Kidney (tissue), 14 donors: ENCODE data around the gene ZNF580. TPM values are rescaled to one million over a fixed set of nuclear protein-coding genes. Genes with fewer than 3 reads are reported as not detected.

Experiments
- DNase-seq, 5 donors: peaks; one replicate each; pipeline ENCODE4 v3.0.0-alpha.2; 2013 to 2020
- FAIRE-seq: peaks from 2 replicates; lab custom pipeline; 2012; peaks lifted over from hg19 to GRCh38; lab: Jason Lieb, UNC
- H3K27ac ChIP-seq, 2 donors: one replicate each; pipeline ENCODE4 v1.7.0; 2013; ENCODE audit warnings: low read depth in 2 of 2, low read length in 2 of 2, inconsistent platforms in 1 of 2
- H3K27me3 ChIP-seq: one replicate; pipeline ENCODE4 v1.7.1; 2013; ENCODE audit warnings: low read length, inconsistent platforms; ENCODE audit not compliant: control insufficient read depth, insufficient read depth
- H3K36me3 ChIP-seq, 3 donors: one replicate each; pipeline versions ENCODE4 v1.7.0 to v1.7.1; 2013; ENCODE audit warnings: low read length in 3 of 3, control low read depth in 1 of 3, inconsistent platforms in 1 of 3; ENCODE audit not compliant: insufficient read depth in 3 of 3, control insufficient read depth in 2 of 3
- H3K4me1 ChIP-seq, 3 donors: one replicate each; pipeline versions ENCODE4 v1.7.0 to v1.7.1; 2013; ENCODE audit warnings: low read length in 3 of 3, inconsistent platforms in 1 of 3, low read depth in 1 of 3; ENCODE audit not compliant: control insufficient read depth in 2 of 3, insufficient read depth in 2 of 3
- H3K4me3 ChIP-seq, 3 donors: one replicate each; pipeline versions ENCODE4 v1.7.0 to v1.8.1; 2013; ENCODE audit warnings: low read length in 3 of 3, control low read depth in 1 of 3, inconsistent platforms in 1 of 3
- H3K9ac ChIP-seq, 3 donors: one replicate each; pipeline versions ENCODE4 v1.7.0 to v1.7.1; 2013; ENCODE audit warnings: low read length in 3 of 3, control low read depth in 1 of 3, inconsistent platforms in 1 of 3
- H3K9me3 ChIP-seq, 3 donors: one replicate each; pipeline versions ENCODE4 v1.7.0 to v1.7.1; 2013; ENCODE audit warnings: low read length in 3 of 3, control low read depth in 1 of 3, inconsistent platforms in 1 of 3; ENCODE audit not compliant: control insufficient read depth in 2 of 3, insufficient read depth in 1 of 3
- CTCF ChIP-seq: IDR thresholded peaks from 3 replicates; pipeline ENCODE4 v1.5.1; 2012; ENCODE audit warnings: mild to moderate bottlenecking, moderate library complexity, borderline replicate concordance; ENCODE audit not compliant: insufficient read depth; ENCODE audit errors: extremely low read depth
- intact Hi-C: fragments of 100-400 bp; cut with DNase I; formaldehyde crosslinking; loops from one replicate; pipeline ENCODE4 v1.11.1; 2022
- polyA plus RNA-seq: library from polyadenylated mRNA; stranded (reverse); fragments of 350-450 nt; fragmentation: Illumina TruSeq; extraction: RNeasy Lipid Tissue Mini Kit (QIAGEN cat#74804); gene quantifications from one replicate; pipeline ENCODE4 v1.2.3, GENCODE V29; 2014; ENCODE audit warnings: low read depth, low replicate concordance; ENCODE audit not compliant: insufficient read depth
- total RNA-seq: library from RNA; stranded (reverse); fragmentation: NEBNext Ultra II Directional; extraction: Animal tissue kit (Norgen Biotek cat#: 25700); gene quantifications from one replicate; pipeline ENCODE4 v1.2.1, GENCODE V29; 2021
- donor health status: control.
- donor health status: control.
- donor health status: control.
- donor health status: control.
- donor health status: control.
- donor health status: DM: yes; HTN: yes; CAD: no.
- donor health status: Normal renal cell carcinoma (clear cell type).

The ZNF580 gene
- total and polyA plus RNA-seq, 2 donors from 2014 or later, result 47.0 to 56.8 TPM

- peak within 1 kb of the TSS; percentile 92 to 98 for H3K27ac ChIP-seq
- no peaks in the 10 kb centered on the region for H3K9me3 ChIP-seq
- DNase-seq, result peak; percentile 87 to 94 (median 90)
- no peak for FAIRE-seq
- TF ChIP-seq CTCF, result peak; percentile 68
- H3K4me3 ChIP-seq, result peak within 1 kb of the TSS; percentile 81 to 92 (median 89)
- intact Hi-C loops, result no loop called here
- H3K27me3 ChIP-seq, result no peaks in the 10 kb centered on the region
- peaks cover 0 to 18% (median 3%) of the 10 kb centered on the region in 3 donors for H3K4me1 ChIP-seq
- H3K36me3 ChIP-seq, result peaks cover 0 to 3% (median 0%) of the 10 kb centered on the region in 3 donors
- peak within 1 kb of the TSS; percentile 81 to 90 (median 83) for H3K9ac ChIP-seq
Observed at GRCh38 chr19:55605637-55606470, 34.9 kb upstream of the ZNF580 start, which contains the start of gene ZNF865. TSS of gene ZNF865 (plus strand) at chr19:55605647. CDS start at chr19:55613619, 7,972 bp downstream.

GRCh38 chr19:55606471-55606787 lies 34.4 kb upstream of the ZNF580 start:
- FAIRE-seq, result no peak
- peaks cover 0 to 3% (median 0%) of the 10 kb centered on the region in 3 donors for H3K36me3 ChIP-seq
- no peak for TF ChIP-seq CTCF
- peaks cover 0 to 12% (median 0%) of the 10 kb centered on the region in 3 donors for H3K4me1 ChIP-seq
- H3K27me3 ChIP-seq, result no peaks in the 10 kb centered on the region
- intact Hi-C loops, result no loop called here
- H3K4me3 ChIP-seq, result peak overlapping the region; percentile 81 to 92 (median 89)
- H3K9ac ChIP-seq, result peak overlapping the region; percentile 61 to 83 (median 72)
- DNase-seq, result no peak
- peak overlapping the region; percentile 90 to 95 for H3K27ac ChIP-seq
- no peaks in the 10 kb centered on the region for H3K9me3 ChIP-seq

GRCh38 chr19:55606817-55607216 lies 34.0 kb upstream of the ZNF580 start:
- peaks cover 0 to 12% (median 0%) of the 10 kb centered on the region in 3 donors for H3K4me1 ChIP-seq
- no peak for DNase-seq
- intact Hi-C loops, result no loop called here
- peak overlapping the region in 1 of 3 donors; percentile 89 for H3K4me3 ChIP-seq
- H3K9me3 ChIP-seq, result no peaks in the 10 kb centered on the region
- no peak overlapping the region for H3K27ac ChIP-seq
- peak overlapping the region in 1 of 3 donors; percentile 83 for H3K9ac ChIP-seq
- no peaks in the 10 kb centered on the region for H3K27me3 ChIP-seq
- peaks cover 0 to 3% (median 0%) of the 10 kb centered on the region in 3 donors for H3K36me3 ChIP-seq
- FAIRE-seq, result no peak
- no peak for TF ChIP-seq CTCF
